ENCODE results near the gene OR10D3. TPM values are rescaled to one million over a fixed set of nuclear protein-coding genes. Genes with fewer than 3 reads are reported as not detected.
"Not testable (repeated sequence)": the region's sequence is repeated elsewhere in the genome, so short reads cannot be mapped to it uniquely, and the experiment has no call there.

The OR10D3 gene
- total RNA-seq, 4 donors from 2014 or later = not detected

- H3K9me3 ChIP-seq = no peaks in the 10 kb centered on the region
- no peak overlapping the region for H3K4me3 ChIP-seq
- H3K36me3 ChIP-seq = no peaks in the 10 kb centered on the region
- H3K27me3 ChIP-seq = no peaks in the 10 kb centered on the region
- DNase-seq = no peak
- TF ChIP-seq, protein P1, sequence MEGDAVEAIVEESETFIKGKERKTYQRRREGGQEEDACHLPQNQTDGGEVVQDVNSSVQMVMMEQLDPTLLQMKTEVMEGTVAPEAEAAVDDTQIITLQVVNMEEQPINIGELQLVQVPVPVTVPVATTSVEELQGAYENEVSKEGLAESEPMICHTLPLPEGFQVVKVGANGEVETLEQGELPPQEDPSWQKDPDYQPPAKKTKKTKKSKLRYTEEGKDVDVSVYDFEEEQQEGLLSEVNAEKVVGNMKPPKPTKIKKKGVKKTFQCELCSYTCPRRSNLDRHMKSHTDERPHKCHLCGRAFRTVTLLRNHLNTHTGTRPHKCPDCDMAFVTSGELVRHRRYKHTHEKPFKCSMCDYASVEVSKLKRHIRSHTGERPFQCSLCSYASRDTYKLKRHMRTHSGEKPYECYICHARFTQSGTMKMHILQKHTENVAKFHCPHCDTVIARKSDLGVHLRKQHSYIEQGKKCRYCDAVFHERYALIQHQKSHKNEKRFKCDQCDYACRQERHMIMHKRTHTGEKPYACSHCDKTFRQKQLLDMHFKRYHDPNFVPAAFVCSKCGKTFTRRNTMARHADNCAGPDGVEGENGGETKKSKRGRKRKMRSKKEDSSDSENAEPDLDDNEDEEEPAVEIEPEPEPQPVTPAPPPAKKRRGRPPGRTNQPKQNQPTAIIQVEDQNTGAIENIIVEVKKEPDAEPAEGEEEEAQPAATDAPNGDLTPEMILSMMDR (IDR thresholded peaks at IDR 0.05) = no peak
- TF ChIP-seq POLR2A (IDR thresholded peaks at IDR 0.05) = no peak
- H3K27ac ChIP-seq = no peak overlapping the region
- no peaks in the 10 kb centered on the region for H3K4me1 ChIP-seq
These were observed 29.3 kb upstream of the OR10D3 start for GRCh38 chr11:124153821-124154220.

GRCh38 chr11:124159481-124159880, 23.7 kb upstream of the OR10D3 start:
- no peaks in the 10 kb centered on the region for H3K4me1 ChIP-seq
- TF ChIP-seq POLR2A (IDR thresholded peaks at IDR 0.05) = no peak
- TF ChIP-seq, protein P1 (IDR thresholded peaks at IDR 0.05) = no peak
- no peak overlapping the region for H3K4me3 ChIP-seq
- DNase-seq = no peak
- no peak overlapping the region for H3K27ac ChIP-seq
- H3K36me3 ChIP-seq = no peaks in the 10 kb centered on the region
- no peaks in the 10 kb centered on the region for H3K27me3 ChIP-seq
- H3K9me3 ChIP-seq = no peaks in the 10 kb centered on the region

GRCh38 chr11:124160986-124161385, 22.2 kb upstream of the OR10D3 start:
- Histone ChIP-seq H3K27ac (no peak overlapping the region), H3K4me3 (no peak overlapping the region), H3K36me3 (no peaks in the 10 kb centered on the region), H3K9me3 (no peaks in the 10 kb centered on the region), H3K27me3 (no peaks in the 10 kb centered on the region), H3K4me1 (no peaks in the 10 kb centered on the region)
- DNase-seq = no peak
- no peak for TF ChIP-seq POLR2A (IDR thresholded peaks at IDR 0.05)
- TF ChIP-seq, protein P1 (IDR thresholded peaks at IDR 0.05) = no peak

GRCh38 chr11:124167826-124168231, 15.3 kb upstream of the OR10D3 start:
- no peak for TF ChIP-seq POLR2A (IDR thresholded peaks at IDR 0.05)
- TF ChIP-seq, protein P1 (IDR thresholded peaks at IDR 0.05) = no peak
- Histone ChIP-seq H3K36me3 (no peaks in the 10 kb centered on the region), H3K9me3 (no peaks in the 10 kb centered on the region)

GRCh38 chr11:124168796-124169195, 14.3 kb upstream of the OR10D3 start:
- H3K27me3 ChIP-seq = no peaks in the 10 kb centered on the region
- H3K36me3 ChIP-seq = no peaks in the 10 kb centered on the region
- no peak for DNase-seq
- no peaks in the 10 kb centered on the region for H3K9me3 ChIP-seq
- no peak for TF ChIP-seq POLR2A (IDR thresholded peaks at IDR 0.05)
- TF ChIP-seq, protein P1 (IDR thresholded peaks at IDR 0.05) = no peak
- H3K4me3 ChIP-seq = no peak overlapping the region
- no peaks in the 10 kb centered on the region for H3K4me1 ChIP-seq
- no peak overlapping the region for H3K27ac ChIP-seq

More at GRCh38 chr11:124167826-124168231, 15.3 kb upstream of the OR10D3 start:
- H3K27me3 ChIP-seq = no peaks in the 10 kb centered on the region
- no peak overlapping the region for H3K4me3 ChIP-seq
- H3K27ac ChIP-seq = no peak overlapping the region
- H3K4me1 ChIP-seq = no peaks in the 10 kb centered on the region
- no peak for DNase-seq

DNA sequence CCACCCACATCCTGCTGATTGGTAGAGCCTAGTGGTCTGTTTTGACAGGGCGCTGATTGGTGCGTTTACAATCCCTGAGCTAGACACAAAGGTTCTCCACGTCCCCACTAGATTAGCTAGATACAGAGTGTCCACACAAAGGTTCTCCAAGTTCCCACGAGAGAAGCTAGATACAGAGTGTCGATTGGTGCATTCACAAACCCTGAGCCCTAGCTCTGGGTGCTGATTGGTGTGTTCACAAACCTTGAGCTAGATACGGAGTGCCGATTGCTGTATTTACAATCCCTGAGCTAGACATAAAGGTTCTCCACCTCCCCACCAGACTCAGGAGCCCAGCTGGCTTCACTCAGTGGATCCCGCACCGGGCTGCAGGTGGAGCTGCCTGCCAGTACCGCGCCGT, 12.8 kb upstream of the OR10D3 start:
- not testable (repeated sequence) for DNase-seq, H3K4me3 ChIP-seq, H3K36me3 ChIP-seq, H3K9me3 ChIP-seq, H3K27ac ChIP-seq, H3K4me1 ChIP-seq, H3K27me3 ChIP-seq
